K562 (cell line): ENCODE data around the gene LMAN1L. TPM values are rescaled to one million over a fixed set of nuclear protein-coding genes. Genes with fewer than 3 reads are reported as not detected.

Experiments used
- BRD4 ChIP-seq: fragments of 200-600 bp; sonication (generic); IDR thresholded peaks from 2 replicates; pipeline ENCODE4 v1.6.1; 2017; ENCODE audit warnings: inconsistent platforms
- CAMTA2 ChIP-seq: fragments of 250-450 bp; sonication (Bioruptor Pico); conservative IDR thresholded peaks from 2 replicates; pipeline ENCODE4 v1.5.1; 2022
- CBX8 ChIP-seq: fragments of 200-600 bp; sonication (generic); IDR thresholded peaks from 2 replicates; pipeline ENCODE4 v1.6.1; 2012; ENCODE audit warnings: borderline replicate concordance, mixed run types, low read depth, mild to moderate bottlenecking, moderate library complexity, mixed read lengths, low read length, control low read depth, inconsistent platforms; ENCODE audit not compliant: poor library complexity, severe bottlenecking; ENCODE audit errors: extremely low read depth
- DDX20 ChIP-seq: fragments of 450-650 bp; IDR thresholded peaks from 2 replicates; pipeline ENCODE4 v1.6.1; 2016; ENCODE audit warnings: missing genetic modification characterization, low read depth, mild to moderate bottlenecking, missing compliant biosample characterization, moderate library complexity
- HEY1 ChIP-seq: fragments of 250-450 bp; sonication (Bioruptor Pico); IDR thresholded peaks from 2 replicates; pipeline ENCODE4 v1.5.0; 2020; ENCODE audit warnings: mild to moderate bottlenecking, moderate library complexity, borderline replicate concordance
- HNRNPL ChIP-seq: fragments of 200-400 bp; formaldehyde crosslinking; IDR thresholded peaks from 2 replicates; pipeline ENCODE4 v1.6.1; 2017; ENCODE audit warnings: low read depth, mild to moderate bottlenecking, low read length
- HOXB6 ChIP-seq: fragments of 250-450 bp; sonication (Bioruptor Pico); IDR thresholded peaks from 2 replicates; pipeline ENCODE4 v1.5.1; 2022; ENCODE audit warnings: mild to moderate bottlenecking, borderline replicate concordance
- KDM2B ChIP-seq: fragments of 250-450 bp; sonication (Bioruptor Pico); IDR thresholded peaks from 2 replicates; pipeline ENCODE4 v1.8.0; 2021; ENCODE audit warnings: mild to moderate bottlenecking, moderate library complexity
- KLF6 ChIP-seq: fragments of 250-450 bp; sonication (Bioruptor Pico); IDR thresholded peaks from 2 replicates; pipeline ENCODE4 v1.4.0; 2020; ENCODE audit warnings: mild to moderate bottlenecking, moderate library complexity, borderline replicate concordance
- NFIX ChIP-seq: fragments of 250-450 bp; sonication (Bioruptor Pico); IDR thresholded peaks from 2 replicates; pipeline ENCODE4 v1.4.0; 2020; ENCODE audit warnings: low read depth, mild to moderate bottlenecking, moderate library complexity
- PPARD ChIP-seq: fragments of 250-450 bp; sonication (Bioruptor Pico); IDR thresholded peaks from 2 replicates; pipeline ENCODE4 v1.8.0; 2022; ENCODE audit warnings: inconsistent platforms, mild to moderate bottlenecking, moderate library complexity
- PYGO2 ChIP-seq: fragments of 450-650 bp; IDR thresholded peaks from 2 replicates; pipeline ENCODE4 v1.6.1; 2016; ENCODE audit warnings: mild to moderate bottlenecking, missing genetic modification characterization, moderate library complexity, missing compliant biosample characterization
- SRF ChIP-seq, 2 experiments: fragments of 250-450, 450-650 bp in 1 of 2; sonication (Bioruptor Pico) in 1 of 2; sonication (generic) in 1 of 2; formaldehyde crosslinking; IDR thresholded peaks; 2 replicates each; pipeline versions ENCODE4 v1.5.0 to v1.5.1; 2020 to 2022; ENCODE audit warnings: mild to moderate bottlenecking in 1 of 2, missing genetic modification reagents in 1 of 2
- ZBTB17 ChIP-seq: fragments of 450-650 bp; formaldehyde crosslinking; IDR thresholded peaks from 2 replicates; pipeline ENCODE4 v1.4.0; 2020; ENCODE audit warnings: mild to moderate bottlenecking
- ZNF347 ChIP-seq: fragments of 450-650 bp; formaldehyde crosslinking; IDR thresholded peaks from 2 replicates; pipeline ENCODE4 v1.4.0; 2020; ENCODE audit warnings: low read depth, mild to moderate bottlenecking, moderate library complexity
- ZNF561 ChIP-seq: fragments of 450-650 bp; formaldehyde crosslinking; conservative IDR thresholded peaks from 2 replicates; pipeline ENCODE4 v1.4.0; 2020; ENCODE audit warnings: mild to moderate bottlenecking, moderate library complexity
- ZNF79 ChIP-seq: fragments of 250-450 bp; sonication (Bioruptor Pico); IDR thresholded peaks from 2 replicates; pipeline ENCODE4 v1.4.0; 2020; ENCODE audit warnings: low read depth, mild to moderate bottlenecking, moderate library complexity
- polyA plus RNA-seq, 8 experiments: library from polyadenylated mRNA; depleted of rRNA in 4 of 8; stranded (reverse) in 5 of 8; unstranded in 3 of 8; fragments of >200 nt; fragmentation: Nextera tagmentation in 2 of 8; fragmentation: Illumina TruSeq in 1 of 8; extraction: Ambion mirVana in 2 of 8; extraction: Trizol in 1 of 8; gene quantifications; 2 replicates each; pipeline versions ENCODE4 v1.2.1 to v1.2.3, GENCODE V29; 2011 to 2014; ENCODE audit warnings: inconsistent platforms in 1 of 8, missing spikeins in 1 of 8
- total RNA-seq, 7 experiments: library from RNA; depleted of rRNA in 6 of 7; stranded (reverse); fragments of >200 nt in 6 of 7; fragmentation: Illumina TruSeq in 2 of 7; extraction: Trizol in 2 of 7; gene quantifications; 2 replicates each; pipeline versions ENCODE4 v1.2.1 to v1.2.3, GENCODE V29; 2011 to 2021; ENCODE audit warnings: low replicate concordance in 1 of 7
- TF ChIP-seq, protein P1 (sequence below), 2 experiments: fragments of 450-650 bp; IDR thresholded peaks; 2 replicates each; pipeline ENCODE4 v1.6.1; 2018; ENCODE audit warnings: mild to moderate bottlenecking in 2 of 2, low read depth in 1 of 2; ENCODE audit not compliant: partially characterized antibody in 2 of 2
- TF ChIP-seq, protein P2 (sequence below): sonication (generic); formaldehyde crosslinking; IDR thresholded peaks from 2 replicates; pipeline ENCODE4 v1.5.0; 2020; ENCODE audit warnings: missing genetic modification reagents
- TF ChIP-seq, protein P3 (sequence below): fragments of 250-450 bp; sonication (Bioruptor Pico); IDR thresholded peaks from 2 replicates; pipeline ENCODE4 v1.8.0; 2021; ENCODE audit warnings: borderline replicate concordance, mild to moderate bottlenecking, moderate library complexity; ENCODE audit not compliant: poor library complexity, severe bottlenecking
- TF ChIP-seq, protein P4 (sequence below): fragments of 450-650 bp; formaldehyde crosslinking; IDR thresholded peaks from 2 replicates; pipeline ENCODE4 v1.4.0; 2022; ENCODE audit warnings: mild to moderate bottlenecking, moderate library complexity

LMAN1L gene
- total and polyA plus RNA-seq, 9 of the 15 experiments (the other 6 are each of a cell fraction or from before 2014, with no cell fraction given), result not detected

DNA sequence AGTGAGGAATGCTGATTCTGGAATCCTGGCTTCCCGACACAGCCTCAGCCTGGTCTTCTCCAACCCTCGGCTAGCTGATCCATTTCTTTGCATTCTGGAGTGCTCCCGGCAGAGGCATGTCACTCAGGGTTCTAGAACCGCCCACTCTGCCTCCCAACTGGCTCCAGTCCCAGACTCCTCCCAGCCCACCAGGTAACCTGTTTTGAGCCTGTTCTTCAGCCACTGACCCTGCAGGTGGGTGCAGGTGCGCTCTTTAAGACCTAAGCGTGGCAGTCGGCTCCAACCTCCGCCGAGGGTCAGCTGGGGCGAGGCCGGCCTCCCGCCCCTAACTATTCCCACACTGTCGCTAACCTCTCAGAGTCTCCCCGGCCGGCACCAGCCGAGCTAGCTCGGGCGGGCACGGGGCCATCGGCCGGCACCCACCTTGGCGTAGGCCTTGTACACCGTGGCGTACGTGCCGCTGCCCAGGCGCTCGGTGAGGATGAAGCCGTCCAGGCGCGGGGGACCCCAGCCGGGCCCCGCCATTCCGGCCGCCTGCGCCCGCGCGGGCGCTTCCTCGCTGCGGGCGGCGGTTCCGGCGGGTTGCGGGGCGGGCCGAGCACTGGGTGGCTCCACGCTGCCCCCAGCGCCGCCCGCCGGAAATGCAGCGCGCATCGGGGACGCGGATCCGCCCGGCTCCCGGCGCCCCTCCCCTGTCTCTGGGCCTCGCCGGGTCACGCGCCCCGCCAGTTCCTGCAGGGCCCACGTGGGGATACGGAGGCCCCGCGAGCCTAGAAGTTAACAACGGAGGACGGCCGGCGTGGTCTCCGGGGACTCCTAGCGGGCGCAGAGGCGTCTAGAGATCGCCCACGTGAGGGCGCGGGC lies 30.2 kb downstream of the LMAN1L start, which contains the start of gene ULK3 (continued):
- TF ChIP-seq, protein P1, sequence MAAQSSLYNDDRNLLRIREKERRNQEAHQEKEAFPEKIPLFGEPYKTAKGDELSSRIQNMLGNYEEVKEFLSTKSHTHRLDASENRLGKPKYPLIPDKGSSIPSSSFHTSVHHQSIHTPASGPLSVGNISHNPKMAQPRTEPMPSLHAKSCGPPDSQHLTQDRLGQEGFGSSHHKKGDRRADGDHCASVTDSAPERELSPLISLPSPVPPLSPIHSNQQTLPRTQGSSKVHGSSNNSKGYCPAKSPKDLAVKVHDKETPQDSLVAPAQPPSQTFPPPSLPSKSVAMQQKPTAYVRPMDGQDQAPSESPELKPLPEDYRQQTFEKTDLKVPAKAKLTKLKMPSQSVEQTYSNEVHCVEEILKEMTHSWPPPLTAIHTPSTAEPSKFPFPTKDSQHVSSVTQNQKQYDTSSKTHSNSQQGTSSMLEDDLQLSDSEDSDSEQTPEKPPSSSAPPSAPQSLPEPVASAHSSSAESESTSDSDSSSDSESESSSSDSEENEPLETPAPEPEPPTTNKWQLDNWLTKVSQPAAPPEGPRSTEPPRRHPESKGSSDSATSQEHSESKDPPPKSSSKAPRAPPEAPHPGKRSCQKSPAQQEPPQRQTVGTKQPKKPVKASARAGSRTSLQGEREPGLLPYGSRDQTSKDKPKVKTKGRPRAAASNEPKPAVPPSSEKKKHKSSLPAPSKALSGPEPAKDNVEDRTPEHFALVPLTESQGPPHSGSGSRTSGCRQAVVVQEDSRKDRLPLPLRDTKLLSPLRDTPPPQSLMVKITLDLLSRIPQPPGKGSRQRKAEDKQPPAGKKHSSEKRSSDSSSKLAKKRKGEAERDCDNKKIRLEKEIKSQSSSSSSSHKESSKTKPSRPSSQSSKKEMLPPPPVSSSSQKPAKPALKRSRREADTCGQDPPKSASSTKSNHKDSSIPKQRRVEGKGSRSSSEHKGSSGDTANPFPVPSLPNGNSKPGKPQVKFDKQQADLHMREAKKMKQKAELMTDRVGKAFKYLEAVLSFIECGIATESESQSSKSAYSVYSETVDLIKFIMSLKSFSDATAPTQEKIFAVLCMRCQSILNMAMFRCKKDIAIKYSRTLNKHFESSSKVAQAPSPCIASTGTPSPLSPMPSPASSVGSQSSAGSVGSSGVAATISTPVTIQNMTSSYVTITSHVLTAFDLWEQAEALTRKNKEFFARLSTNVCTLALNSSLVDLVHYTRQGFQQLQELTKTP (IDR thresholded peaks at IDR 0.05; ENCODE audit: low read depth in 1 of 2, partially characterized antibody in 2 of 2), result no peak
- no peak for TF ChIP-seq ZNF79 (CRISPR knock-in tag)
- no peak for TF ChIP-seq BRD4
- TF ChIP-seq ZNF561 (CRISPR knock-in tag), result no peak
- TF ChIP-seq, protein P2, sequence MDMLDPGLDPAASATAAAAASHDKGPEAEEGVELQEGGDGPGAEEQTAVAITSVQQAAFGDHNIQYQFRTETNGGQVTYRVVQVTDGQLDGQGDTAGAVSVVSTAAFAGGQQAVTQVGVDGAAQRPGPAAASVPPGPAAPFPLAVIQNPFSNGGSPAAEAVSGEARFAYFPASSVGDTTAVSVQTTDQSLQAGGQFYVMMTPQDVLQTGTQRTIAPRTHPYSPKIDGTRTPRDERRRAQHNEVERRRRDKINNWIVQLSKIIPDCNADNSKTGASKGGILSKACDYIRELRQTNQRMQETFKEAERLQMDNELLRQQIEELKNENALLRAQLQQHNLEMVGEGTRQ (CRISPR knock-in tag), result peak; percentile 92
- TF ChIP-seq KLF6 (CRISPR knock-in tag), result no peak
- TF ChIP-seq ZNF347 (CRISPR knock-in tag), result no peak
- TF ChIP-seq DDX20 (tag), result no peak
- TF ChIP-seq, protein P3, sequence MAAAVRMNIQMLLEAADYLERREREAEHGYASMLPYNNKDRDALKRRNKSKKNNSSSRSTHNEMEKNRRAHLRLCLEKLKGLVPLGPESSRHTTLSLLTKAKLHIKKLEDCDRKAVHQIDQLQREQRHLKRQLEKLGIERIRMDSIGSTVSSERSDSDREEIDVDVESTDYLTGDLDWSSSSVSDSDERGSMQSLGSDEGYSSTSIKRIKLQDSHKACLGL (CRISPR knock-in tag), result peak; percentile 81
- TF ChIP-seq, protein P4, sequence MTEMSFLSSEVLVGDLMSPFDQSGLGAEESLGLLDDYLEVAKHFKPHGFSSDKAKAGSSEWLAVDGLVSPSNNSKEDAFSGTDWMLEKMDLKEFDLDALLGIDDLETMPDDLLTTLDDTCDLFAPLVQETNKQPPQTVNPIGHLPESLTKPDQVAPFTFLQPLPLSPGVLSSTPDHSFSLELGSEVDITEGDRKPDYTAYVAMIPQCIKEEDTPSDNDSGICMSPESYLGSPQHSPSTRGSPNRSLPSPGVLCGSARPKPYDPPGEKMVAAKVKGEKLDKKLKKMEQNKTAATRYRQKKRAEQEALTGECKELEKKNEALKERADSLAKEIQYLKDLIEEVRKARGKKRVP (CRISPR knock-in tag), result no peak
- TF ChIP-seq CAMTA2 (CRISPR knock-in tag), result 0 out of 2 replicates have a peak, but pooled peaks have one; percentile 20
- peak; percentile 68; the same call in 1 of the 2 replicates for TF ChIP-seq KDM2B
- TF ChIP-seq PYGO2, result no peak
- TF ChIP-seq NFIX (CRISPR knock-in tag), result no peak
- TF ChIP-seq PPARD (CRISPR knock-in tag), result no peak
- peak; percentile 69; the same call in 1 of the 2 replicates for TF ChIP-seq HNRNPL
- no peak for TF ChIP-seq HEY1 (CRISPR knock-in tag)
- no peak; a peak in 1 of 4 replicates for TF ChIP-seq SRF (CRISPR knock-in tag; IDR thresholded peaks at IDR 0.05)
- no peak for TF ChIP-seq ZBTB17 (CRISPR knock-in tag)
- TF ChIP-seq CBX8, result no peak
- no peak for TF ChIP-seq HOXB6 (CRISPR knock-in tag)
